Stimulated activated CD4-positive, alpha-beta T cell treated with anti-CD3 and anti-CD28 coated beads, Interleukin-12 subunit alpha, Interleukin-12 subunit beta, amount 100 ng/mL, for 4 hours (primary cell): Measurements from ENCODE around the gene ADARB2.
"Not testable (repeated sequence)": the region's sequence is repeated elsewhere in the genome, so short reads cannot be mapped to it uniquely, and the experiment has no call there.

Experiments used
- DNase-seq: peaks from one replicate; pipeline ENCODE4 v3.0.0-alpha.2; 2020

Gene ADARB2

GRCh38 chr10:1538531-1539061 is 198.7 kb downstream of the ADARB2 start:
- no peak for DNase-seq

GRCh38 chr10:1538121-1538520 is 199.2 kb downstream of the ADARB2 start:
- no peak for DNase-seq

- DNase-seq, result not testable (repeated sequence)
Observed at GRCh38 chr10:1537449-1537848, 199.9 kb downstream of the ADARB2 start.

DNA sequence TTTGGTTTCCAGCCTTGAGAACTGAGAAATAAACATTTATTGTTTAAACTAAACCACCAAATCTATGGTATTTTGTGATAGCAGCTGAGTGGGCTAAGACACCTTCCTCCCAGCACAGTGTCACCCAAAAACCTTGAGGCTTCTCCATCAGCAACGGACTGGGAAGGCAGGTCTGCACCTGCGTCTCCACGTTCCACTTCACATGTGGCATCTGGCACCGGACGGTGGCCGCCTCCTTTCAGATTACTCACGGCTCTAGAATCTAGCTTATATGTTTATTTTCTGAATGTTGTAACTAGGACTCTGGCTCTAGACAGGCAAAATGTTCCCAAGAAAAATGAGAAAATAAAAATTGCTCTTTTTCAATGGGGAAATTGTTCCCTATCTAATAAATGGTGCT is 201.0 kb downstream of the ADARB2 start:
- no peak for DNase-seq

DNA sequence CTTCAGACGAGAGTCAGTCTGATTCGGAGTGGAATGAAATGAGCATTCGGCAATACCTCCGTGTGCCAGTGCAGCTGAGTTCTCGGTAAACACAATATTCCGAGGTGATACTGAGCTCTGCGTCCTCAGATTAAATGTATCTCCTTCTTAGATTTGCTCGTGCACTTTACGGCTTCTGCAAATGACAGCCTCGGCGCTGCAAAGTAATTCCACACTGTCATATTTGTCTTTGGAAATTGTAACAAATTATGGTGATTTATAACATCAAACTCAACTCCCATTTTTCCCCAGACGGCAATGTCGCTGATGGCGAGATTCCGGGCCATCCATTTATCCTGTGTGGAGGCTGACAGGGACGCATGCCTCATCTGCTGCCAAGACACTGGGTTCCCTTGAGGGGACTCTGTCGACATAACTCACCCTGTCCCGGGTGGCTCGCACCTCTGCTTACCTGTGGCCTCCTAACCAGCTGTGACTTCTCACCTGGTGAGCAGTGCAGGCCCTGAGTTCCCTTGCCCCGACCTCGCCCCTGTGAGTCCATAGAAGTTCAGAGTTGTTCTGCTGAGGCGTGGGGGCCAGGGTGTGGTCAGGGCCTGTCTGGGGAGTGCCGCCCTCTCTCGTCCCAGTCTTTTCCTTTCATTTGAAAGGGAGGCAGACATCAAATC is 201.9 kb downstream of the ADARB2 start:
- no peak for DNase-seq

DNA sequence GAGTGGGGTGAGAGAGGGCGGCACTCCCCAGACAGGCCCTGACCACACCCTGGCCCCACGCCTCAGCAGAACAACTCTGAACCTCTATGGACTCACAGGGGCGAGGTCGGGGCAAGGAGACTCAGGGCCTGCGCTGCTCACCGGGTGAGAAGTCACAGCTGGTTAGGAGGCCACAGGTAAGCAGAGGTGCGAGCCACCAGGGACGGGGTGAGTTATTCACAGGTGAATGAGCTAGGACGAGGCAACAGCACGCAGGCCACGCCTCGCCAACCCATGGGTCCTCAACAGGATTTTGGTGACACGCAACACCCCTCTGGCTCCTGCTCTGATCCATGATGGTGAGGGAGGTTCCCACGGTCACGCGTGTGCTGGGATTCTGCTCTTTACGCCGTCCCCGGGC is 202.5 kb downstream of the ADARB2 start:
- DNase-seq, result no peak

- no peak for DNase-seq
Observed at GRCh38 chr10:1532636-1533035, 204.7 kb downstream of the ADARB2 start.

- DNase-seq, result no peak
Observed at GRCh38 chr10:1531883-1532597, 205.3 kb downstream of the ADARB2 start.

DNA sequence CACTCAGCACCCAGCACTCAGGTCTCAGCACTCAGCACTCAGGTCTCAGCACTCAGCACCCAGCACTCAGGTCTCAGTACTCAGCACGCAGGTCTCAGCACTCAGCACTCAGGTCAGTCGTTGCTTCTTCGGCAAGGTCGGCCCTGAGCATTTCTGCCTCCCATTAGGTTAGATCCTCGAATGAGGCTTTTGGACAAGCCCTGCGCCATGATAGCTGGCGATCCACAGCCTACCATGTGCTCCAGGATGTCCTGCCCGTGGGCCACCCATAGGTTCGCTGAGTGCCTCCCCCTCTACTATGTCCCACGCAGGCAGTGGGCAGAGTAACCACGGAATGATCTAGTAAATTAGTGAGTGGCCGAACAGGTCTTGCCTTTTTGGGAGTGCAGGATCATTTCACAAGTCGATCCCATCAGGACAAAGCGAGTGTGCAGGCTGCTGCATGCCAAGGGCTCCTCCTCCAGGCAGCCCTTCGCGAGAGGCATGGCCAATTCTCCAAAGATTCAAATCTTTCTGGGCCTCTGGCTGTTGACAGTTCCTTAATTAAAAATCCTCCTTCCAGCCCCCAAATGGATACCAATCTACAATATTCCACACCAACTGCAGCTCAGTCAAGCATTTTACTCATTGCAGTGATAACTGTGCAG is 206.3 kb downstream of the ADARB2 start:
- DNase-seq, result no peak

DNA sequence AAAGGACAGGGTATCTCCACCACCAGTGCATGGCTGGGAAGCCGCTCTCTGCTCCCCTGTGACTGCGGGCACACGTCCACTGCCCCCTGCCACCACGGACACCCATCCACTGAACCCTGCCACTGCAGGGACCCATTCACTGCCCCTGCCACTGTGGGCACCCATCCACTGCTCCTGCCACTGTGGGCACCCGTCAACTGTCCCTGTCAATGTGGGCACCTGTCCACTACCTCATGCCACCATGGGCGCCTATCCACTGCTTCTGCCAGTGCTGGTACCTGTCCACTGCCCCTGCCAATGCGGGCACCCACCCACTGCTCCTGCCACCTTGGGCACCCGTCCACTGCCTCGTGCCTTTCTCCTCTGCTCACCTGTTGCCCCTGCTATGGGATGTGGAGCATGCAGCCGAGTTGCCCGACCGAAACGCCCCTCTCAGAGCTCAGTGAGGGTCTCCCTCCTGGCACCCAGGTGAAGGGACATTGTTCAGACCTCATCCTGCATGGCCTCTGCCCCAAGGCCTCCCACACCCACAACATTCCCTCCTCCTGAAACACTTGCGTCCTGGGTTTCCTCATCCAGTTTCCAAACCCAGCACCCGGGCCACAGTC is 207.4 kb downstream of the ADARB2 start:
- no peak for DNase-seq

- DNase-seq, result no peak
Observed at GRCh38 chr10:1527951-1528350, 209.4 kb downstream of the ADARB2 start.

GRCh38 chr10:1526436-1527055 is 210.8 kb downstream of the ADARB2 start:
- no peak for DNase-seq

- no peak for DNase-seq
Observed at GRCh38 chr10:1525354-1526162, 211.8 kb downstream of the ADARB2 start.

GRCh38 chr10:1524540-1524939 is 212.8 kb downstream of the ADARB2 start:
- no peak for DNase-seq

GRCh38 chr10:1523221-1523620 is 214.1 kb downstream of the ADARB2 start:
- DNase-seq, result no peak

DNA sequence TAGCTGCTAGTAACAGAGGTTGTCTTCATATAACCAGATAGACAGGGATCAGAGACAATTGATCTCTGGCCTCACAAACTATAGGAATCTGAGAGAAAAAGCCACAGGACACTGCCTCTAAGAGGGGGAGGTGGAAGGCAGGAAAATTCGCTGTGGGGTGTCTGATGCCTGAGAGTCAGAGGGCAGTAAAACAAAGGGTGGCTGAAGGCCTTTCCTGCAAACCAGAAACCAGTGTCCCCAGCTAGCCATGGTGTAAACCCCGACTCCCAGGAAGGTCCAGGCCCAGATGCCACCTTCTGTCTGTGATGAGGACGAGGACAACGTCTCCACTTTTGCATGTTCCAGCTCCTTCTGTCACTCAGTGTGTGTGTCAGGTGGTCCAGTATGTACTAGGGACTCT is 215.1 kb downstream of the ADARB2 start:
- no peak for DNase-seq

DNA sequence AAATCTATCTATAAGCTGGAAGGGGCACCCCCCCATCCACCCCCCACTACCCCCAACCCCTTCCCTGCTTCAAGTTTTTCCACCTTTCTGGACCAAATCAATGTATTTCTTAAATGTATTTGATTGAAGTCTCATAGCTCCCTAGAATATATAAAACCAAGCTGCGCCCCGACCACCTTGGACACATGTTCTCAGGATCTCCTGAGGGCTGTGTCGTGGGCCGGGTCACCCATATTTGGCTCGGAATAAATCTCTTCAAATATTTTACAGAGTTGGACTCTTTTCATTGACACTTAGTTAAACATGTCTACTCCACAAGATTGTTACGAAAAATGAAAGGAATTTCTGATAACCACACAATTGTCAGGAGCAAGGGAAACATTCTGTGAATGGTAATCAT is 215.6 kb downstream of the ADARB2 start:
- DNase-seq, result no peak

- DNase-seq, result no peak
Observed at GRCh38 chr10:1520909-1521565, 216.3 kb downstream of the ADARB2 start.

GRCh38 chr10:1519391-1519790 is 217.9 kb downstream of the ADARB2 start:
- no peak for DNase-seq

DNA sequence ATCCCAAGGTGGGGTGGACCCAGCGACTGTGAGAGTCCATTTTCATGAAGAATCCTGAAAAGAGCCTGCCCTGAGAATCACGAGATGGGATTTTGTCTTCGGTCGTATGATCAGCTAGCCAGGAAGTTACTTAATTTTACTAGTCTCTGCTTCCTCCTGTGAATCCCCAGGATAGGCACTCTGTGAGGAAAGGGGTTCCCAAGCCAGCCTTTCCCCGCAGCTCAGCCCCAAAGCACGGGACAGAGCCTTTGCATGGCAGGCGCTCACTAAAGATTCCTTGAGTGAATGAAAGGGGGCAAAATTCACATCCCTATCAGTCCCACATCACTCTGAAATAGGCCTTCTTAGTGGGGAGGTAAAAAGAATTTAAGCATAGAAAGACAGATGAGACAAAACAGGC is 219.6 kb downstream of the ADARB2 start:
- DNase-seq, result no peak

- DNase-seq, result no peak
Observed at GRCh38 chr10:1516492-1517165, 220.7 kb downstream of the ADARB2 start.
